Stimulated activated CD4-positive, alpha-beta T cell treated with anti-CD3 and anti-CD28 coated beads, Interleukin-15, amount 100 ng/mL, for 48 hours (primary cell): ENCODE measurements around the gene HIF1AN.

Source experiments
- DNase-seq, 2 donors: peaks; one replicate each; pipeline ENCODE4 v3.0.0-alpha.2; 2020; ENCODE audit warnings: low read depth in 2 of 2

Gene HIF1AN

GRCh38 chr10:100522107-100522801 is 13.5 kb upstream of the HIF1AN start:
- no peak for DNase-seq

DNA sequence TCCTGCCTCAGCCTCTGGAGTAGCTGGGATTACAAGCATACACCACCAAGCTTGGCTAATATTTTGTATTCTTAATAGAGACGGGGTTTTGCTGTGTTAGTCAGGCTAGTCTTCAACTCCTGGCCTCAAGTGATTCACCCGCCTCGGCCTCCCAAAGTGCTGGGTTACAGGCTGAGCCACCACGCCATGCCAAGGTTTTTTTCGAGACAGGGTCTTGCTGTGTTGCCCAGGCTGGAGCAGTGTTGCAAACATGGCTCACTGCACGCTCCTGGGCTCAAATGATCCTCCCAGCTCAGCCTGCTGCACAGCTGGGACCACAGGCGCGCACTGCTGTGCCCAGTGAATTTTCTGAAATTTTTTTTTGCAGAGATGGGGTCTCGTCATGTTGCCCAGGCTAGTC is 12.8 kb upstream of the HIF1AN start:
- no peak for DNase-seq

GRCh38 chr10:100524206-100524605 is 11.5 kb upstream of the HIF1AN start:
- no peak for DNase-seq

- DNase-seq = no peak
Measured at GRCh38 chr10:100524638-100525037, 11.1 kb upstream of the HIF1AN start.

DNA sequence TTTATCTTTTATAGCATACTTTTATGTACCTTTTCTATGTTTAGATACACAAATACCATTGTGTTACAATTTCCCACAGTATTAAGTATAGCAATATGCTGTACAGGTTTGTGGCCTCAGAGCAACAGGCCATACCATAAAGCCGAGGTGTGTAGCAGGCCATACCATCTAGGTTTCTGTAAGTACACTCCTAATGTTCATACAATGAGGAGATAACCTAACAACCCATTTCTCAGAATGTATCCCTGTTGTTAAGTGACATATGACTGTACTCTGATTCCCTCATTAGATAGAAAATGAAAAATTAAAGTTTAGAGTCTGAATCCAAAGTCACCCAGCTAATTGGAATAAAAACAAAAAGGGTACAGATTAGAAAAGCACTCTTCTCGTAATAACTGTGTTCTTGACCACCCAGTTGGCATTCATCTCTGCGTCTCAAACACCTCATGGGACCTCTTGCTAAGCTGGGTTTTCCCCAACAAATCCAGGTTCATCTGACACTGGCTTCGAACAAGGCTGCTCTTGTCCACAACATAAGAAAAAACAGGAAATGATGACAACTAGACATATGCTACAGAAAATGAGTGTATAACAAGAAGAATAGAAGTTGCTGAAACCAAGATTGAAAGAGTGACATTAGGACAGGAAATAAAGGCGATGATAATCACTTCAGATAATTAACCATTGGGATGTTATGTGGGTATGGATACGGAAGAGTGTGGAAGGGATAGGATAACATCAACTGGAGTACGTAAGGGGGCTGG is 7.4 kb upstream of the HIF1AN start:
- DNase-seq = no peak

DNA sequence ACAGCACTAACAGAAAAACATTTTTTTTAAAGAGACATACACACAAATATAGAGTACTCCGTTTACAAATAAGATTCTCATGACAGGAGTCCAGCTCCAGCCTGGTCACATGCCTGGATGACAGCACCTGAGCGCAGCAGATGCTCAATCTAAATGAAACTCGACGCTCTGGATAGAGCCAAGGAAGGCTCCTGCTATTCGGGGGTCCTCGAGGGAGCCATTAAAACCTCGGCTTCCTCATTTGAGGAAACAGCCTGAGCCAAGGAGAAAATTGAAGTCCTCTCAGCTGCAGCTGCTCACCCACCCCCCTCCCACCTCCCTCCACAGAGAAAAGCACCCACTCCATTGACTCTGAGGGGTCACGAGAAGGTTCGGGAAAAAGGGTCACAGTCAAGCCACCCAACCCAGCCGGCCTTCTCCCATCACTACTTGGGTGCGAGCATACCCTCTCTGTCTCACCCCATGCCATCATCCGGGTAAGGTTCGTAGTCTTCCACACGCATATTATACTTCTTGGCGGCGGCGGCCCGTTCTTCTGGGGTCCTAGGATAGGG is 6.7 kb upstream of the HIF1AN start:
- no peak for DNase-seq

GRCh38 chr10:100529475-100530298 is 6.1 kb upstream of the HIF1AN start, which contains the start of gene NDUFB8:
TSS of gene NDUFB8 (minus strand) at chr10:100529871. CDS start at chr10:100529851, 20 bp downstream.
- peak; percentile 76 to 85 for DNase-seq

- no peak for DNase-seq
Measured at GRCh38 chr10:100531761-100532160, 4.0 kb upstream of the HIF1AN start.

- DNase-seq = no peak
Measured at GRCh38 chr10:100534726-100535125, 1.0 kb upstream of the HIF1AN start.

- DNase-seq = no peak
Measured at GRCh38 chr10:100535338-100535714, 417 bp upstream of the HIF1AN start.

DNA sequence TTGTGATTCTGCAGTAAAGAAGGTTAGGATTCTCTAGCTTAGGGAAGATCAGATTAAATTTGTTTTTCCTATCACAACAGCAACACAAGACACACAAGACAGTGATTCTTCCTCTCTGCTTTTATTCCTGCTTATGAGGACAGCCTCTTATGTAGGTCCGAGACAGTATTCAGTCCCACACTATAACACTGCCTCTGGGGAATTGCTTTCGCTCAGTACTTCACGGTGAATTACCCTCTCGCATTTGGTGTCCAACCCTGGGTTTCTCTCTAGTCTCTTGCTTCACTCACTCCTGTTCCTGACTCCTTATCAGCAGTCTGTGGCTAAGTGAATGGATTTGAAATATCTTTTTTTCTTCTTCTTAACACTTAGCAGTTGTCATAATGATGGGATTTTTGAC is 1.7 kb downstream of the HIF1AN start:
- no peak for DNase-seq

- DNase-seq = no peak
Measured at GRCh38 chr10:100544950-100545349, 9.2 kb downstream of the HIF1AN start.

- DNase-seq = no peak
Measured at GRCh38 chr10:100551196-100551595, 15.5 kb downstream of the HIF1AN start.

DNA sequence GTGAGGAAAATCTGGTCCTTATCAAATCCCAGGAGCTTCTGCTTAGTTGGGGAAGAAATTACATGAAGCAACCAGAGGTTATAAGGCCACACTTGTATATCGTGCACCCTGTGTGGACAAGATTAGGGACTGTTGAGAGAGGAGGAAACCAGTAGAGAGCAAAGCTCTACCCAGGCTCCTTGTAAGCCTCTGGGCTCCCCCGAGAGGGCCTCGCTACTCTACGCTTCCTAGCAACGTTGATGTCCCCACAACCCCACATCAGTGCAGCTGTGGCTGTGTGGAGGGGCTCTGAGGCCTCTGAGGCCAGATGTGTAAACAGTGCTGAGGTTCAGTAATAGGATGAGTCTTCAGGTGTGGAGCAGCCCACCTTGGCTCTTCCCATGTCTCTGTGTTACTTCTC is 16.0 kb downstream of the HIF1AN start:
- DNase-seq = no peak

- DNase-seq = no peak
Measured at GRCh38 chr10:100553929-100554328, 18.2 kb downstream of the HIF1AN start.

GRCh38 chr10:100554902-100555301 is 19.2 kb downstream of the HIF1AN start:
- DNase-seq = no peak

DNA sequence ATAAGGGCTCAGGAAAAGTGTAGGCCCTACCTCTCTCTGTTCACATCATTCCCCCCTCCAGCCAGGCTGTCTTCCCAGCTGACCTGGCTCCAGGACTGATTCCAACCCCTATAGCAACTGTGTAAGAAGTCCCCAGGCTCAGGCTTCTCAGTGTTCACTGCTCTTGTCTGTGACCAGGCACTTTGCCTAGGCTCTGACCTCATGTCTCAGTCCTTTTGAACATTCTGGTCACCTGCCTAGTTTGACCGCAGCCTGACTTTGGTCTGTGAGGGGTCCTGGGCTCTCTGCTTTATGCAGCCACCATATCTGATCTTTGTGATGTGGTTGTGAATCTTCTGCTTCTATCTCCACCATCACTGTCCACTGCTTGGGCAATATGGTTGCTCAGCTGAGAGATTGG is 24.5 kb downstream of the HIF1AN start:
- no peak for DNase-seq

GRCh38 chr10:100561005-100561404 is 25.3 kb downstream of the HIF1AN start:
- DNase-seq = no peak

DNA sequence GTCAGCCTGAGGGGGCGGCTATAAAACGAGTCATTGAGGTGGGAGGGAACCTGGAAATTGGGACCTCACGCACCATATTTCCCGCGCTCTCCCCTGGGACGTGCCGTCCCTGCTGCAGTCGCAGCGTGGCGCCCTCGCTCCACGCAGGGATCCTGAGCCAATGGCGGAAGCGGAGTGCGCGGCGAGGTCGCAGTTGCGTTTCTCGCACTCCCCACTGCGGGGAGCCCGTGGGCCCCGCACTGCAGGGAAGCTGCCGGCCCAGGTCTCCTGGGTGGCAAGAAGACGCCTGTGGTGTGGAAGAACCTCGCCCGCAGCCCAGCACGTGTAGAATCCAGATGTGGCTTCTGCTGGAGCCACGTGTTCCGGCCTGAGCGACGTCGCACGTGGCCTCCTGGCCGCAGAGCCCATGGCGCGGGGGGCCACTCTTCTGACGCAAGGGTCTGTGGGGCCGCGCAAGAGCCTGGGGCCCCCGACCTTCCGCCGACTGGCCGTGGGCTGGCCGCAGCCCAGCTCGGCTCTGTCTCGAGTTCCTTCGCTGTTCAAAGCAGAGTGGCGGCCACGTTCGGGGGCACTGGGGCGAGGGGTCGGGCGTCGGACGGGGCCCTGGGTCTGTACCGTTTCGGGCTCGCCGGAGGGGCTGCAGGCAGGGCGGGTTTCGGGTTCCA is 26.4 kb downstream of the HIF1AN start:
- DNase-seq = peak; percentile 60 to 78

DNA sequence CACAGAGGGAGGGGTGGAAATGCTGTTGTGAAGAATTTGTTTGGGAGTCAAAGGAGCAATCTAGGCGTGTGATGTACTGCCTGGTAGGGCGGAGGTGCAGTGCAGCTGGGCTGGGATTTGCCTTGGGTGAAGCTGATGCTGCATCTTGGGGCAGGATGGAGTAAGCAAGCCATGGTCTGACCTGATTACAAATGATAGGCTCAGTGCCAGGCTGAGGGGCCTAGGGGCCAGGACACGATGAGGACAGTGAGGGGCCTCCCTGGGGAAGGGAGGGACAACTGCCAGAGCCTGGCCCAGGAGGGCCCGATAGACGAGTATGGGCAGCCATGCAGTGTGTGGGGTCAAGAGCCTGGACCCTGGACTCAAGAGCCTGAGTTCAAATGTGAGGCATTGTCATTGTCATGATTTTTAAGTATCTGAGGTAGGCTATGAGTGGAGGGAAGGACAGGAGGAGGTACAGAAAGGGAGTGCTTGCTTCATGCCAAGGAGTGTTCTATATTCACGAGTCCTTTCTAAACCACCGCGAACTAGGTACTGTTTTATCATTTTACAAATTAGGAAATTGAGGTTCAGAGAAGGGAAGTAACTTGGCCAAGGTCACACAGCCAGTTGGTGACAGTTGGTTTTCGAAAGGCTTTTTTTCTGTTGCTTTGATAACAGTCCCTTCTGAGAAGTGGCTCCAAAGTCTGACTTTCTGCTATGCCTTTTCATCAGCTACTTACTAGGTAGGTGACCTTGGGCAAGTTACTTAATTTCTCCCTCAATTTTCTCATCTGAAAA is 29.7 kb downstream of the HIF1AN start:
- no peak for DNase-seq

GRCh38 chr10:100566561-100566960 is 30.8 kb downstream of the HIF1AN start:
- DNase-seq = no peak
